Limb (tissue), 2 donors: ENCODE results near the gene PEPD.
A peak's percentile ranks its signal among the peaks of the same experiment; 100 is the strongest.
"Not testable (repeated sequence)": the region's sequence is repeated elsewhere in the genome, so short reads cannot be mapped to it uniquely, and the experiment has no call there.

ENCODE experiments used
- DNase-seq, 2 donors: peaks; one replicate each; pipeline ENCODE4 v3.0.0-alpha.2; 2016; ENCODE audit errors: extremely low spot score in 2 of 2

The PEPD gene

DNA sequence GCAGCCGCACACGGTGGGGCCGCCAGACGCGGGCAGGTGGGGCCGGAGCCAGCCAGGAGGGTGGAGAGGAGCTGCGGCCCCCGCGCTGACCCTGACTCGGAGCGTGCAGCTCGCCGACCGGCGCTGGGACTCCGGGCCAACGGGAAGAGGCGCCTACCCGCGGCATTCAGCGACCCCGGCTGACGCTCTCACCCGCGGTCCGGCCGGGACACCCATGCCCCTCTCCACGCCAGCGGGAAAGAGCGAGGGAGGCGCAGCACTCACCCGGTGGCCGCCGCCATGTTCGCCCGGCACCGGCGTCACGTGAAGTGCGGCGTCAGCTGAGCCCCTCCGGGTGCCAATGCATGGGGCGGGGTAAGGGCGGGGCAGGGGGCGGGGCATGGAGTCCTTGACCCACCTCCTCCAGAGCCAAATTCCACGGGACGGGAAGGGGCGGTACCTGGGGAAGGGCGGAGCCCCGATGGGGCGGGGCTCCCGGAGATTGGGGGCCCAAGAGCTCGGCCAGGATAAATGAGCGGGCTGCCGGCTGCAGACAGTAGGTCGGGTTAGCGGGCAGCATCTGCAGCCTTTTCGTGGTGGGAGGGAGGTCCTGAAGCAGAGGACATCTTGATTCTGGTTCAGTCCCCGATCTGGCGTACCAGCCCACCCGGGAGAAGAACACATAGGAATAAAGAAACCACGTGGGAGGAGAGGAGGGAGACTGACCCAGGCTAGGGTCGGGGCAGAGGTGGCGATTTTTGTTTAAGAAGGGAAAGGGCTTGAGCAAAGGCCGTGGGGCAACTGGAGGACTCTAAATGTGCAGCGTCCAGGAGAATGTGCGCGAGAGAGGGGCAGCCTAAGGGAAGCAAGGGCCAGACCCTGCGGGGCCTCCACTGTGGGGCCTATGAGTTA, at the start of gene PEPD:
Gene PEPD (minus strand): TSS at position 312 of the 891 bp plus-strand sequence. CDS start 31 bp downstream, at position 281.
- DNase-seq = peak; percentile 91 to 98

DNA sequence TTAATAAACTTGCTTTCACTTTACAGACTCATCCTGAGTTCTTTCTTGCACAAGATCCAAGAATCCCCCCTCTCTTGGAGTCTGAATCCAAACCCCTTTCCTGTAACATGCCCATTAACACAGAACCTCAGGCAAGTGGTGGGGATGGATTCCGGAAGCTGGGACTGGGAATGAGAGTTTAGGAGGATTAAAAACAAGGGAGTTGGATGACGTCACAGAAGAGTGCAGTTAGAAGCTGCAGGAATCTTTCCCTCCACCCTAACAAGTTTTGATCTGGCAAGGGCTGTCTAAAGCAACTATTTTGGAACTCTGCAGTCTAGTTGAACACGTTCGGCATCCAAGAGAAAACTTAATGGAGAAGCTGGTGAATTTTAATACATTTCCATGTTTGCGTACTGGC, 48.2 kb upstream of the PEPD start:
- DNase-seq = peak in 1 of 2 donors; percentile 29

DNA sequence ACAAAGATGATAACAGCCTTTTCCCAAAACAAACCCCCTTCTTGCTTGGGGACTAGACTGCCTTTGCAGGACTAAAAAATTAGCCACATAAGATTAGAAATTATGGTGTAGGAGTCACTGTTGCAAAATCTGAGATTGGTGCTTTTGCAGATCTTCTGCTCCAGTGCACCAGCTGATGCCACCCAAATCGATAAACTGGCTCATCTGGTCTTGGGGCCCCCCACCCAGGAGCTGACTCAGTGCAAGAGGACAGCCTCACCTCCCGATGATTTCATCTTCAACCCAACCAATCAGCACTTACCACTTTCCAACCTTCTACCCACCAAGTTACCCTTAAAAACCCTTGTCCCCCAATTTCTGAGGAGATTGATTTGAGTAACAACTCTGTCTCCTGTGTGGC, 47.1 kb upstream of the PEPD start:
- DNase-seq = no peak

DNA sequence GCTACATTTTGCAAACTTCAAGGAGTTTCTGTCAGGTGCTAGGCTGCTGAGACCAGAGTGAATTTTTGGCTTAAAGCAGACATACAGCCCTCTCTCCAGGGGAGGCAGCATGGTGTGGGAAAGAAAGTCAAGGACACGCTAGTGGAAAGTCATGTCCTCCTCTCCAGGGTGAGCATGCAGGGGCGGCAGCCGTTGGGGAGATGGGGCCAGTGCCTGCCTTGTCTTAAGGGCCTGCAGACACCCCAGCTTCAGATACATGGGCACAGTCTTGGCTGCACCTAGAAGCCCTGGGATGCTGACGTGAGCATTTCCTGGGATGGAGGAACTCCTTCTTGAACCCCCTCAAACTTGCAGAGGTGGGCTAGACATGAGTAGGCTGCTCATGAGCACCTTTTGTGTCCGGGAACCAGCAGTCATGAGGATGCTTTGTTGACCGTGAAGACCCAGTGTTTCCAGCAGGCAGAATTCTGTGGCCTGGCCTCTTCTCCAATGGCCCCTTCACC, 43.3 kb upstream of the PEPD start:
- no peak for DNase-seq

DNA sequence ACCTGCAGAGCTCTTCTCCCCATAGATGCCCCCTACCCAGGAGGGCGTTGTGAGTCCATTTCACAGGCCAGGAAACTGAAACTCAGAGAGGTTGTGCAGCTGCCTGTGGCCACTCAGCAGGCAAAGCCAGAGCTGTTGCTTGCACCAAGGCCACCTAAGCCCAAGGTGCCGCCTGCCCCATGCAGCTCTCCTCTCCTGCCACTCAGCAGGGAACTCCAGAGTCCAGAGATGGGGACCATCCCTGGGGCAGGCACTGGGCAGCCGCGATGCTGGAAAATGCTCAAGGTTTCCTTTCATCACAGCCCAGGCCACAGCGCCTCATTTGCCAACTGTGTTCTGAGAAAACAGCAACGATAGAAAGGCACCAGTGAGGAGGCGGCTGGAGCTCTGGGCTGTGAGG, 41.0 kb upstream of the PEPD start:
- DNase-seq = no peak

DNA sequence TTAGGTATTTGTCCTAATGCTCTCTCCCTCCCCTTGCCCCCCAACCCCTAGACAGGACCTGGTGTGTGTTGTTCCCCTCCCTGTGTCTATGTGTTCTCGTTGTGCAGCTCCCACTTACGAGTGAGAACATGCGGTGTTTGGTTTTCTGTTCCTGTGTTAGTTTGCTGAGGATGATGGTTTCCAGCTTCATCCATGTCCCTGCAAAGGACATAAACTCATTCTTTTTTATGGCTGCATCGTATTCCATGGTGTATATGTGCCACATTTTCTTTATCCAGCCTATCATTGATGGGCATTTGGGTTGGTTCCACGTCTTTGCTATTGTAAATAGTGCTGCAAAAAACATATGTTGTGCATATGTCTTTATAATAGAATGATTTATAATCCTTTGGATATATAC, 40.1 kb upstream of the PEPD start:
- not testable (repeated sequence) for DNase-seq

DNA sequence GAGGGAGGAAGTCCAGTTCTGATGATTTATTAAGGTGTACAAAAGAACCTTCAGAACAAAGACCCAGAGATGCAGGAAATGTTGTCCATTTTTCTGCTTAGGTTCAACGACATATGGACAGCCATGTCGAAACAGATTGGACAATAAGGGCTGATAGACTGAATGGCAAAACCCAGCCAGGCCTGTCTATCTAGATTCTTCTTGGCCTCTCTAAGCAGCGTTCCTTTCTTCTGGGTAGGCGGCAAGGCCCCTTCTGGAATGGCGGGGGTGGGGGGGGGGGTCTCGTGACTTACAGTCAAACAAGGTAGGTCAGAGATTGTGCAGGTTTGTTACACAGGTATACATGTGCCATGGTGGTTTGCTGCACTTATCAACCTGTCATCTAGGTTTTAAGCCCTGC, 39.7 kb upstream of the PEPD start:
- DNase-seq = no peak

DNA sequence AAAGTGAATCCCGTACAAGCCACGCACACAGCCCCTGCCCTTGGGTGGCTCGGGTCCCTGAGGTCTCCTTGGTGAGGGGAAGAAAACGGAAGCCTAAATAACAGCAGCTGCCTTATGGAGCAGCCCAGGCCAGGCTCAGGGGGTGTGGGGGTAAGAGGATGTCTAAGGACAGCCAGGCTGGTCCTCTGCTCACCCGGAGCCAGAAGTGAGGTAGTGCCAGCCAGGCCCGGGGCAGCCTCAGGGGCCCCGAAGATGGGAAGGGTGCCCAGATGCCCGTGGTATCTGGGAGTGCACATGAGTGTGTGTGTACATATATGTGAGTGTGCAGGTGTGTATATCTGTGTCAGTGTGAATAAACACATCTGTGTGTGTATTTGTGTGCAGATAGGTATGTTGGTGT, 38.4 kb upstream of the PEPD start:
- no peak for DNase-seq

DNA sequence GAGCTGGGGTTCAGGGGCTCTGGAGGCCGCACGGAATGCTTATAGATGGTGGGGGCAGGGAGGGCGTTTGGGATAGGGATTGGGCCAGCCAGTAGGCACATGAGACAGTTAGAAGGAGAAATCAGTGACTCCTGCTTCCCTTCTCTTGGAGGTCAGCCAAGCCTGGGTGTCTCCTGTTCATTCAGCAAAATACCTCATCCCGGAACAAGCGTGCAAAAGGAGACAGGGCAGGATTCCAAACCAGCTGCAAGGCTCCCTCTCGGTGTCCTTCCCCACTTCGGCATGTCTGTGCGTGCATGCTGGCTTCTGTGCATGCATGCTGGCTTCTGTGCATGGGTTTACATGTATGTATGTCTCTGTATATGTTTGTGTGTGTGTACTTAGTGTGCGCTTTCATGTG, 37.3 kb upstream of the PEPD start:
- peak; percentile 47 to 48 for DNase-seq

DNA sequence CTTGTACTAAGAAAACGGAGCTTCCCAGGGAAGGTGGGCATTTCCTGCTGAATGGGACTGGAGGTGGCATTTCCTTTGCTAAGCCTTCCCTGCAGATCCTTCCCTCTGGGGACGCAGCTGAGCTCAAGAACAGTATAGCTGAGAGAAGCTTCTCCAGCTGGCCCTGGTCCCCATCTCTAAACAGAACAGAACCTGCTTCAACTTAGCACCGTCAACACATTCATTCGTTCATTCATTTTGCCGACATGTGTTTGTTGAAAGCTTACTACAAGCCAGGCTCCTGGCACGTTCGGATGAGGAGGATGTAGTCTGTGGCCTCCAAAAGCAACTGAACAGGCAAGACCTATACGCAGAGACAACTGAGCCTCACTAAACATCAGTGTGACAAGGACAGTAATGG, 36.6 kb upstream of the PEPD start:
- no peak for DNase-seq

DNA sequence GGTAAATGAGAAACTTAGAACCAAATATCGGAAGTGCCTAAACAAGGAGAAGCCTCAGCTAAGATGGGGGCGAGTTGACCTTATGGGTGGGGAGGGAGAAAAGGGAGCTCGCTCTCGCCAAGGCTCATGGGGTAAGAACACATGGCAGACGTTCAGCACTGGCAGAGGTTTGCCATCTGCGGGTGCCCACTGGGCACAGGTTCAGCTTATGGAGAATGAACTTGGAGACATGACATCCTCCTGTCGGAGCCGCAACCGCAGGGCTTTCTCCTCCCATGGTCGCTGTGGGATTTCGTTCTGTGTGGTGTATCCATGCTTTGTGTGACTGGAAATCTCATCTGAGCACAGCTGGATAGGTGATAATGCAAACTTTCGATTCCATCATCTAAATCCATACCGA, 36.1 kb upstream of the PEPD start:
- DNase-seq = no peak

DNA sequence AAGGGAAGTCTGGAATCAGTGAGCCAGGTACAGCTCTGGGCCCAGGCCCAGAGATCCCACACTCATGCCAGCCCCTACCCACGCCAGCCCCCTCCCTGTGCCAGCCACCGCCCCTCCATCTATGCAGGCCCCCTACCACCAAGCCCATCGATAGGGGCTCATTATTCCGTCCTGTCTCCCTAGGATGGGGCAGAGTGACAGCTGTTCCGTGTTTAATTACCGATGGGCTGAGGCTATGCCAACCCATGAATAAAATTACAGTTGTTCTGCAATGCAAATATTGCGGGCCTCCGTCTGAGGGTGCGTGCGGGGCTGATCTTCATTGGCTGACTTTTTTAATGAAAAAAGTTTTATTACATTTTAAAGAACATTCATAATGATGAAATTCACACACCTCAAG, 35.6 kb upstream of the PEPD start:
- no peak for DNase-seq

DNA sequence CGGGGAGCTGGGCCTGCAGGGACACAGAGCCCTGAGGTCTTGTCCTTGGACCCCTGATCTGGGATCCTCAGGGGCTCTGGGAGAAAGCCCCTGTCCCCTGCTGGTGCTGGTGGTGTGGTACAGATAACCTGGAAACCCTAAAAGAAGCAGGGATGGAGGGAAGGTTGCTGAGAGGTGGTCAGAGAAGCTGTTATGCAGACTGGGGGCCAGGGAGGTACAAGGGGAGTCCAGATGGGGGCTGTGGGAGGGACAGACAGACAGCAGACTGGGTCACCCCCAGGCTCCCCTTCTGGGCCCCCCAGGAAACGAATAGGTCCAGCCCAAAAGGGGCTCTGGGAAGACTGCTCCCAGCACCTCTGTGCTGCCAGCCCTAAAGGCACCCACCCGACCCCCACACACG, 34.7 kb upstream of the PEPD start:
- no peak for DNase-seq

DNA sequence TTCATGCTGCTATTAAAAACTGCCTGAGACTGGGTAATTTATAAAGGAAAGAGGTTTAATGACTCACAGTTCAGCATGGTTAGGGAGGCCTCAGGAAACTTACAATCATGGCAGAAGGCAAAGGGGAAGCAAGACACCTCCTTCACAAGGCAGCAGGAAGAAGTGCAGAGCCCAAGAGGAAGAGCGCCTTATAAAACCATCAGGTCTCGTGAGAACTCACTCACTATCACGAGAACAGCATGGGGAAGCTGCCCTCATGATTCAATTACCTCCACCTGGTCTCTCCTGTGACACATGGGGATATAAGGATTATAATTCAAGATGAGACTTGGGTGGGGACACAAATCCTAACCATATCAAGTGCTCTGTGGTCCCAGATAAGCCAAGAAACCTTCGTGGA, 34.1 kb upstream of the PEPD start:
- DNase-seq = not testable (repeated sequence)

DNA sequence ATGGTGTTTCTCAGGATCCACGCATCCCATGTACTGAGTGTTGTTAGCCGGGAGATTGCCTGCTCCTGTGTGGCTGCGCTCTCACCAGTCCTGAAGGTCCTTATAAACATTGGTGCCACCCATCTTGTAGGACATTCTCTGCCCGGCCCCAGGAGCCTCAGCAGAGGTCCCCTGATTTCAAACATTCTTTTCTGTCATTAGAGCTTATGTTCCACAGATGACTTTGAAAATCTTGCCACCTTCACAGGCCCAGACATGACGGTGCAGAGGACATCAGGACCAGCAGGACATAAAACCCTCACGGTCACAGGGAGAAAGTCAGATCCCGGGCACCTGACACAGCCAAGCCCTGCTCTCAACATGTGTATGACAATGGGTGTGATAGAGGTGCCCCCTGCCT, 33.2 kb upstream of the PEPD start:
- no peak for DNase-seq

DNA sequence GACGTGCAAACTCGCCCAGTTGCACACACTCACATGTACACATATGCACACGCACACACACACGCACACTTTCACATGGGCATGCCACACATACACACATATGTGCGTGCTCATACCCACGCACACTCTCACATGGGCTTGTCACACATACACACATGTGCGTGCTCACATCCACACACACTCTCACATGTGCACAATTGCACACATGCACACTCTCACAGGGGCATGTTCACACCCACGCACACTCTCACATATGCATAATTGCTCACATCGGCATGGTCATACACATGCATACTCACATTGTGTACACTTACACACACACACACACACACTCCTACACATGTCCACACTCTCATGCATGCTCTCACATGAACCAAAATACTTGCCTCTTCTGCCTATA, 32.8 kb upstream of the PEPD start:
- no peak for DNase-seq

DNA sequence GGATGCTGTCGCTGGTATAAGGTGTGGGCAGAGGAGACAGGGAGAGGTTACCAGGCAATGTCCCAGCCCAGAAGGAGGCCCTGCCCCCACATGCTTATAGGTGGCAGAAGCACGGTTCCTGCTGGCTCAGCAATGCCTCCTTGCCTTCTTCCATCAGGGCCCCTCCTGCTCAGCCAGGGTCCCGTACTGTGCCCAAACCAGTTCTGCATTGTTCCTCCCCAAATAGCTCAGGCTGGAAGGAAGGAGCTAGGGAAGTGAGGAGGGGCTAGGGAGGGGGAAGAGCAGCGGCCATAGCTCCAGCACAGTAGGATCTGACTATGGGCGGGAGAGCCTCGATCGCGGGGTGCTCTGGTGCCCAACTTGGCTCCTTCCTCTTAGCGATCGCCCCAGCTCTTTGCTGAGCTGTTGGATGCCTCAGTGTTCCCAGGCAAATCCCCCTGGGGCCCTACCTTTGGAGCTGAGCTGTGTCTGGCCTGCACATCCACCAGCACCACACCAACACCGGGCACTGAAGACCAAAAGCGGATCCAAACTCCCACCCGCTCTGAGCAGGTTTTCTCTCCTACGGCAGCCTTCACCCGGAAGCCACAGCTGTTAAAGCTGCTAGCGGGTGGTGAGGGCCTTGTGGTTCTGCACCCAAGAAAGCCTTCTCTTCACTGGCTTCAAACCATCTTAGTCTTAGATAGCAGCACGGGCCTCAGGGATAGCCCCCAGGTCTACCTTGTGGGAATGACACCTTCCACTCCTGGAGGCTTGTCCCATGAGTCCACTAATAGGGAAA, 32.1 kb upstream of the PEPD start:
- DNase-seq = no peak

DNA sequence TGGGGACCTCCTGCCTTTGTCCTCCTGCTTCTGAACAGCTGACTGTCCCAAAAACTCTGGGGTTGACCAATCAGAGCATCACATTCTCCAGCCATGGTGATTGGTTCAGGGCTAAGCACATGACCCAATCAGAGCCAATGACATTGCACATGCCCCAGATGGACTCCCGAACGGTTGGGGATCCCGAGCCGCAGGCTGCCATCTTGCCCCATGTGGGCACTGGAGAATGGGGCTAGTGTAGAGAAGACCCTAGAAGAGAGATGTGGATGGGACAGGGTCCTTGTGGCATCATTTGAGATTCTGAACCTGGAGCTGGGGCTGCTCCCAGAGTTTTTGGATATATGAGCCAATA, 31.3 kb upstream of the PEPD start:
- DNase-seq = no peak

DNA sequence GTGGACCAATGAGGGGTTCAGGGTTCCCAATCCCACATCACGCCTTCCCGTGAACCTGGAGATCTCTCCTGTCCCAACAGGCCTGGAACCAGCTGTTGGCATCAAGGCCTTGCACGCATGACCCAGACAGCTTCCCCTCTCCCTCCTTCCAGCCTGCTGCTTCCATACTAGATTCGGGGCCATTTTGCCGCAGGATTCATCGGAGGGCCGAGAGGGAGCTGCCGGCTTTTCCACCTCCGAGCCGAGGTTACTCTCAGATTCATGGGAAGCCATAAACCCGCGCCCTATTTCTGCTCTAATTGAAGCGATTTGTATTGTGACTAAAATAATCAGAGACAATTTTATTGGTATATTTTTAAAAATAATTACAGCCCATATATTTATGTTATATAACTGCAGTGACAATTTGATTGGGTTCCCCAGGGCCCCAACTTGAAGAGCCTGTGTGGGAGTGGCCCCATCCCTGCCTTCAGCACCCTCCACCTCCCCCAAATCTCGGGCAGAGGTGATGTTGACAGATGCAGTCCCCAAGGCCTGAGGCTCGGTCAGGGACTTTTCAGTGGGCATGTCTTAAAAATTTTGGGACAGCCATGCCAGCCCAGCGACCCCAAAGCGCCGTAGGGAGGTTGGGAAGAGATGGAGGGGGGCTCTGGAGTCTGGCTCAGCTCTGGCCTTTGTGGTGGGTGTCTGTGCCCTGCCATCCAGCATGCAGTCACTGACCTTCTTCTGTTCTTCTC, 30.8 kb upstream of the PEPD start:
- no peak for DNase-seq

DNA sequence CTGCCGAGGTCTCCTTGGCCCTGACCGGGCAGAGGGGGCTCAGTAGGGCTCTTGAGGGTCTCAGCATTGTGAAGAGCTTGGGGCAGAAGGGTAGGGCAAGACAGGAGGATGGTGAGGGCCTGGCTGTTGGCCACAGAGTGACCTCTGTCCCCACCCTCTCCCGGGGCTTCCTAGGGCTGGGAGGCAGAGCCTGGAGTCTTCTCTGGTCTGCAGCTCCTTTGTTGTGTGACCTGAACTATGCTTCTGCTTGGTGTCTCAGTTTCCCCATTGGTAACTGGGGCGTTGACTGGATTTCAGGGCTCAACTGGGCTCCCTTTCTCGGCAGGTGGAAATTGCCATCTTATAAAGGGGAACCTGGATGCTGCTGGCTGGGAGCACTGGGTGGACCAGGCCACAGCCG, 30.1 kb upstream of the PEPD start:
- no peak for DNase-seq

DNA sequence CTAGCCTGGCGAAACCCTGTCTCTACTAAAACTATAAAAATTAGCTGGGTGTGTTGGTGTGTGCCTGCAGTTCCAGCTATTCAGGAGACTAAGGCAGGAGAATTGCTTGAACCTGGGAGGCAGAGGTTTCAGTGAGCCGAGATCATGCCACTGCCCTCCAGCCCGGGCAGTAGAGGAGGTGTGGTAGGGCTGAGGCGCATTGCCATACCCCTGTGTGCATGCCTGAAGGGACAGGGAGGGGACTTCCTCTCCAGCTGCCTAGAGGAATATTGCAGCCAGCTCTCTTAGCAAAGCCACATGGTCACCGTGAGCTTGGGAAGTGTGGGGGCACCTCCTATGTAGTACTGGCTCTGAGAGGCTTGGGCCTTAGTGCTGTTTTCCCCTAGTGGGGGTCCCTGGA, 29.2 kb upstream of the PEPD start:
- DNase-seq = no peak

DNA sequence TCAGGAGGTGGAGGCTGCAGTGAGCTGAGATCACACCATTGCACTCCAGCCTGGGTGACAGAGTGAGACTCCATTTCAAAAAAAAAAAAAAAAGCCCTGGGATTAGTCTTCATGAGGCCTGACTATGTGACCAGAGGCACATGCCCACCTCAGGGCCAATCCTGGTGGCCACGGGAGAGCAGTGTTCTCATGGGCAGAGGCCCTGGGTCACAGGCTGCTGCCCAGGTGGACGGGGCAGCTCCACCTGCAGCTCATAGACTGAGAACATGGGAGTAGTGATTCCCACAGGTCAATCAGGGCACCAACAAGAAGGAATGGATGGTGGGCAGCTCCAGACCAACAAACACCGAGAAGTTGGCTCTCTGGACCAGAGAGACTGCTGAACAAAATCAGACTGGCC, 26.1 kb upstream of the PEPD start:
- DNase-seq = no peak
